SU-DHL-6 (cell line): ENCODE data around the gene LRRTM2.

Experiments used
- H2AFZ ChIP-seq: fragments of 200-600 bp; sonication (generic); 2 replicates; pipeline ENCODE4 v1.6.1; 2014; ENCODE audit warnings: low read depth, mild to moderate bottlenecking, moderate library complexity, mixed read lengths, antibody characterized with exemption, low read length; ENCODE audit not compliant: severe bottlenecking
- H3F3A ChIP-seq: fragments of 200-600 bp; shearing (Covaris generic); 2 replicates; pipeline ENCODE4 v1.6.0; 2016; ENCODE audit warnings: antibody characterized with exemption, mild to moderate bottlenecking; ENCODE audit not compliant: insufficient read depth
- H3K27ac ChIP-seq: fragments of 200-600 bp; sonication (generic); 2 replicates; pipeline ENCODE4 v1.5.1; 2016; ENCODE audit warnings: low read depth, mild to moderate bottlenecking, low read length, moderate library complexity, mixed read lengths
- H3K27me3 ChIP-seq: fragments of 200-600 bp; sonication (generic), shearing (Covaris generic); 2 replicates; pipeline ENCODE4 v1.6.0; 2014; ENCODE audit warnings: mild to moderate bottlenecking, low read length
- H3K36me3 ChIP-seq: fragments of 200-600 bp; sonication (generic); 2 replicates; pipeline ENCODE4 v1.6.1; 2014; ENCODE audit warnings: mild to moderate bottlenecking, low read length, mixed read lengths
- H3K4me2 ChIP-seq: fragments of 300-600, 200-600 bp; shearing (Covaris generic), sonication (generic); 2 replicates; pipeline ENCODE4 v1.6.0; 2014; ENCODE audit warnings: low read length, low read depth, mild to moderate bottlenecking; ENCODE audit not compliant: poor library complexity, severe bottlenecking
- H3K4me3 ChIP-seq: fragments of 200-600 bp; sonication (generic); 2 replicates; pipeline ENCODE4 v1.5.1; 2014; ENCODE audit warnings: antibody characterized with exemption, low read length, mild to moderate bottlenecking, mixed read lengths; ENCODE audit not compliant: insufficient read depth, poor library complexity, severe bottlenecking
- H3K79me2 ChIP-seq: fragments of 200-600 bp; sonication (generic); 2 replicates; pipeline ENCODE4 v1.6.1; 2014; ENCODE audit warnings: mild to moderate bottlenecking, low read length, moderate library complexity; ENCODE audit not compliant: insufficient read depth
- H3K9ac ChIP-seq: fragments of 200-600 bp; sonication (generic); 2 replicates; pipeline ENCODE4 v1.7.0; 2014; ENCODE audit warnings: mild to moderate bottlenecking, low read length
- H3K9me2 ChIP-seq: fragments of 200-600 bp; sonication (generic); replicated peaks from 2 replicates; pipeline ENCODE4 v1.6.1; 2014; ENCODE audit warnings: low read length; ENCODE audit not compliant: insufficient read depth
- H3K9me3 ChIP-seq: fragments of 200-600 bp; sonication (generic); 2 replicates; pipeline ENCODE4 v1.6.1; 2014; ENCODE audit warnings: low read length, mixed read lengths; ENCODE audit not compliant: insufficient read depth
- H4K20me1 ChIP-seq: fragments of 200-600 bp; sonication (generic); 2 replicates; pipeline ENCODE4 v1.6.1; 2014; ENCODE audit warnings: low read depth, mild to moderate bottlenecking, antibody characterized with exemption, low read length, moderate library complexity, mixed read lengths
- EZH2phosphoT487 ChIP-seq: fragments of 200-600 bp; sonication (generic), shearing (Covaris generic); conservative IDR thresholded peaks from 2 replicates; pipeline ENCODE4 v1.6.1; 2018; ENCODE audit warnings: mild to moderate bottlenecking, antibody characterized with exemption, low read length, moderate library complexity, mixed read lengths
- TF ChIP-seq, protein P1 (sequence below): fragments of 200-600 bp; sonication (generic); IDR thresholded peaks from one replicate; pipeline ENCODE4 v1.5.1; 2017; ENCODE audit warnings: antibody characterized with exemption, mild to moderate bottlenecking, low read length, moderate library complexity; ENCODE audit not compliant: insufficient read depth, poor library complexity, severe bottlenecking

Gene LRRTM2

DNA sequence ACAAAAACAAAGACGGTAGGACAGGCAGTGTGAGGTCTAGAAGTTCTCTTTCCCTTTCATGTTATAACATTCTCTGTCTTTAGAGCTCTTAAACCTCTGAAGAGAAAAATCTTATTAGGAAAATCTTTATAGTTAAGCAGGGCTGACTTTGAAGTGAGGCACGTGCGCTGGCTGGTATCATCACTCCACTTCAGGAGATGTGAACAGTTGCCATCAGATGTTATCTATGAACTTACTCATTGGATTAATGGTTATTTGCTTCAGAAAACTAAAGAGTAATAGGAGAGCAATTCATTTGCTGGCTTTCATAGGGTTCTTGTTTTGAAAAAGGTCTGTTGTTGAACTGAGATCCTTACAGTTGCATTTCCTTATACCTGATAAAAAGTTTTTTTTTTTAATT is 25.7 kb downstream of the LRRTM2 start:
- Histone ChIP-seq H3K27ac (no peak overlapping the region), H3K36me3 (no peaks in the 10 kb centered on the region), H3K9me3 (no peaks in the 10 kb centered on the region), H3K9ac (no peak overlapping the region), H2AFZ (no peak overlapping the region), H3K79me2 (no peaks in the 10 kb centered on the region), H4K20me1 (no peaks in the 10 kb centered on the region), H3F3A (no peaks in the 10 kb centered on the region), H3K4me3 (no peak overlapping the region), H3K9me2 (no peaks in the 10 kb centered on the region), H3K4me2 (no peak overlapping the region), H3K27me3 (no peaks in the 10 kb centered on the region)
- TF ChIP-seq, protein P1, sequence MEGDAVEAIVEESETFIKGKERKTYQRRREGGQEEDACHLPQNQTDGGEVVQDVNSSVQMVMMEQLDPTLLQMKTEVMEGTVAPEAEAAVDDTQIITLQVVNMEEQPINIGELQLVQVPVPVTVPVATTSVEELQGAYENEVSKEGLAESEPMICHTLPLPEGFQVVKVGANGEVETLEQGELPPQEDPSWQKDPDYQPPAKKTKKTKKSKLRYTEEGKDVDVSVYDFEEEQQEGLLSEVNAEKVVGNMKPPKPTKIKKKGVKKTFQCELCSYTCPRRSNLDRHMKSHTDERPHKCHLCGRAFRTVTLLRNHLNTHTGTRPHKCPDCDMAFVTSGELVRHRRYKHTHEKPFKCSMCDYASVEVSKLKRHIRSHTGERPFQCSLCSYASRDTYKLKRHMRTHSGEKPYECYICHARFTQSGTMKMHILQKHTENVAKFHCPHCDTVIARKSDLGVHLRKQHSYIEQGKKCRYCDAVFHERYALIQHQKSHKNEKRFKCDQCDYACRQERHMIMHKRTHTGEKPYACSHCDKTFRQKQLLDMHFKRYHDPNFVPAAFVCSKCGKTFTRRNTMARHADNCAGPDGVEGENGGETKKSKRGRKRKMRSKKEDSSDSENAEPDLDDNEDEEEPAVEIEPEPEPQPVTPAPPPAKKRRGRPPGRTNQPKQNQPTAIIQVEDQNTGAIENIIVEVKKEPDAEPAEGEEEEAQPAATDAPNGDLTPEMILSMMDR = no peak
- no peak for TF ChIP-seq EZH2phosphoT487

DNA sequence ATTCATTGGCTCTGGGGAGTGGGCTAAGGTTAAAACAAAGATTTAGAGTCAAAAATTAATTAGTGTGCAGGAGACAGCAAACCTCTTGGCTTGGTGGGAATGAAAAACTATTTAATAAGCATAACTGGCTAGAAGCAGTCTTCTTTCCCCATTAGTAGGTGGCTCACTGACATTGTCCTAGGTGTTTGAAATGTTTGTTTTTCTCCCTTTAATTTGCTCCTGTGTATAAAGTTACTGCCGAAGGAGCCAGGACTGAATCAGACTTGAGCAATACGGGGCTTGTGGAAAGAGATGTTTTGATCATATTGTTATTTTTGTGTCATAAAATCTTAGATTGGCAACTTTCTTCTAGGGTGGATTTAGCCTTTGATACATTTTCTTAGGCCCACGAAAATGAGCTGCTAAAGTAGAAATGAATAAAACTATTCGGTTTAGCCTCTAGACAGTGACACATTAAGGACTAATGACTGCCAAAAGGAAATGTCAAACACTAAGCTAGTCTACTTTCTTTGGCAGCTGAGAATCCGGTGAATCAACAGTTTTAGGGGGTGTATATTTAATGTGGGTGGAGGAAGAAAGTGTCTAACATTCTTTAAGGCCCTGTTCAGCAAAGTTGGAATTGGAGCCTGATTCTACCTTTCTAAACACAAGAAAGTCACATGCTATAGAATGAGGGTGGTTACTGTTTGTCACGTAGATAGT is 30.2 kb downstream of the LRRTM2 start:
- Histone ChIP-seq H3K79me2 (no peaks in the 10 kb centered on the region), H3K36me3 (no peaks in the 10 kb centered on the region), H3K9me3 (no peaks in the 10 kb centered on the region), H3K9me2 (no peaks in the 10 kb centered on the region; the same call in 1 of the 2 replicates), H3F3A (no peaks in the 10 kb centered on the region), H3K27me3 (no peaks in the 10 kb centered on the region), H3K9ac (no peak overlapping the region), H3K4me2 (no peak overlapping the region), H4K20me1 (no peaks in the 10 kb centered on the region), H3K27ac (no peak overlapping the region), H3K4me3 (no peak overlapping the region), H2AFZ (no peak overlapping the region)
- TF ChIP-seq, protein P1 = no peak
- no peak for TF ChIP-seq EZH2phosphoT487

DNA sequence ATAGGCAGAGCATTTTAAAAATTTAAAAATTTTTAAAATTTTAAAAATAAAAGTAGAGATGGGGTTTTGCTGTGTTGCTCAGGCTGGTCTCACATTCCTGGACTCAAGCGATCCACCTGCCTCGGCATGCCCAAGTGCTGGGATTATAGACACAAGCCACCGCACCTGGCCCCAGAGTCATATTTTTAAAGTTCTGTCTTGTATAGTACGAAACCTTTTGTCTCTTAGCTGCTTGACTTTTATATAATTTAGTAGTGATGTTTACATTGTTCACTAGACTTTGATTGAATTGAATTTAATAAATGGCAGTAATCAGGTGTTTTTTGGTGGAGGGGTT is 31.0 kb downstream of the LRRTM2 start:
- Histone ChIP-seq H3K27me3 (no peaks in the 10 kb centered on the region), H3K79me2 (no peaks in the 10 kb centered on the region), H3K9me2 (no peaks in the 10 kb centered on the region; the same call in 1 of the 2 replicates), H3K9ac (no peak overlapping the region), H4K20me1 (no peaks in the 10 kb centered on the region), H3F3A (no peaks in the 10 kb centered on the region), H2AFZ (no peak overlapping the region), H3K36me3 (no peaks in the 10 kb centered on the region), H3K4me3 (no peak overlapping the region), H3K4me2 (no peak overlapping the region), H3K9me3 (no peaks in the 10 kb centered on the region), H3K27ac (no peak overlapping the region)
- TF ChIP-seq, protein P1 = no peak
- no peak for TF ChIP-seq EZH2phosphoT487
